ENCODE data around the gene MRFAP1L1.

MRFAP1L1 gene

DNA sequence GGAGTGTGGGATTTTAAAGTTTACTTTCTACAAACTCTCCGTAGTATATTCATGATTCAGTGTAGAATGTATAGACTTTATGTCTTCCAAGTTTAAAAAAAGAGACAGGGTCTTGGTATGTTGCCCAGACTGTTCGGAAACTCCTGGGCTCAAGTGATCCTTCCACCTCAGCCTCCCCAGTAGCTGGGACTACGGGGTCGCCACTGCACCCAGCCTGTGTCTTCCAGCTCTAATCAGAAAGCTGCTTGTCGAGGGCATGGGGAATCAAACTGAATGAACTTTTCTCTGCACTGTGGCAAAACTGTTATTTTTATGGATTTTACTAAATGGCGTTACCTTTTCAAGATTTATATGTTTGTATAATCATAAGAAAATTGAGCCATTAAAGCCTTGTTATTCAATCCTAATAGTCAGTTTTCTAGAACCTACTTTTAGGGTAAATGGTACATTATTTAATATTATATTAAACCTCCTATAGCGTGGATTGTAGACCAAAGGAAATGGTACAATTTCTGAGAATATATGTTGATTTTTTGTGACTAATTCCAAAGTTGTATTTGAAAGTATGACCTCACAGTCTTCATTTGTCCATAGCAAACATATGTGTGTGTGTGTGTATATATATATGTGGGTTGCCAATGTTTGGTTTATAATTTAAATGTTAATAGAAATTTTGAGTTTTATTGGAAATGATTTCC lies 7.4 kb upstream of the MRFAP1L1 start:
- no peak for DNase-seq (ENCODE audit: low read depth in 2 of 2, low spot score in 1 of 2)

DNA sequence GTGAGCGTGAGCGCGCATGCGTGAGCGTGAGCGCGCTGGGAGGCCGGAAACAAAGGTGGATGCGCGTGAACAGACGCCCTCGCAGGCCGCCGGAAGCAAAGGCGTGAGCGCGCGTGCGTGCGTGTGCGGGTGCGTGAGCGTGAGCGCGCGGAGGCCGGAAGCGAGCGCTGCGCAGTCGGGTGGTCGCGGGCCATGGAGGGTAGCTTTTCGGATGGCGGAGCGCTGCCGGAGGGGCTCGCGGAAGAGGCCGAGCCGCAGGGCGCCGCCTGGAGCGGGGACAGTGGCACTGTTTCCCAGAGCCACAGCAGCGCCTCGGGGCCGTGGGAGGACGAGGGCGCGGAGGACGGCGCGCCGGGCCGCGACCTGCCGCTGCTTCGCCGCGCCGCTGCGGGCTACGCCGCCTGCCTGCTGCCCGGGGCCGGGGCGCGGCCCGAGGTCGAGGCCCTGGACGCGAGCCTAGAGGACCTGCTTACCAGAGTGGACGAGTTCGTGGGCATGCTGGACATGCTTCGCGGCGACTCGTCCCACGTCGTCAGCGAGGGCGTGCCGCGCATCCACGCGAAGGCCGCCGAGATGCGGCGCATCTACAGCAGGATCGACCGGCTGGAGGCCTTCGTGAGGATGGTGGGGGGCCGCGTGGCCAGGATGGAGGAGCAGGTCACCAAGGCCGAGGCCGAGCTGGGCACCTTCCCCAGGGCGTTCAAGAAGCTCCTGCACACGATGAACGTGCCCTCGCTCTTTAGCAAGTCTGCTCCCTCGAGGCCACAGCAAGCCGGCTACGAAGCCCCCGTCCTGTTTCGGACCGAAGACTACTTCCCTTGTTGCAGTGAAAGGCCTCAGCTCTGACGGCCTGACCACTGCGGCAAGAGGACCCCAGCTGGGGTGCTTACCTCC lies 6.6 kb upstream of the MRFAP1L1 start, which contains the start of gene BLOC1S4:
TSS of gene BLOC1S4 (plus strand) at position 157 of the 894 bp plus-strand sequence. CDS start at position 193, 36 bp downstream.
- peak; percentile 62 to 77 for DNase-seq (ENCODE audit: low read depth in 2 of 2, low spot score in 1 of 2)

DNA sequence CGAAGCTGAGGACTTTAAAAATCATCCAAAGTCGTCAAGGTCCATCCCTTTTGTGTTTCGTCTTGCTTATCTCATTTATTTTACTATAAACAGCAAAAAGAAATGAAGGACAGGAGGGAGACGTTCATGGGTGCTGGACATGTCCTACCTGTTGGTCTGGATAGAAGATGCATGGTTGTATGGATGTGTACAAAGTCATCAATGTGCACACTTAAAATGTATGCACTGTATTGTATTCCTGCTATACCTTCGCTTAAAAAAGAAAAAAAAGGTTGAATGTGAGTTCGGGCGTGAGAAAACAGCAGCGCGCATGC lies 6.0 kb upstream of the MRFAP1L1 start:
- no peak for DNase-seq (ENCODE audit: low read depth in 2 of 2, low spot score in 1 of 2)

DNA sequence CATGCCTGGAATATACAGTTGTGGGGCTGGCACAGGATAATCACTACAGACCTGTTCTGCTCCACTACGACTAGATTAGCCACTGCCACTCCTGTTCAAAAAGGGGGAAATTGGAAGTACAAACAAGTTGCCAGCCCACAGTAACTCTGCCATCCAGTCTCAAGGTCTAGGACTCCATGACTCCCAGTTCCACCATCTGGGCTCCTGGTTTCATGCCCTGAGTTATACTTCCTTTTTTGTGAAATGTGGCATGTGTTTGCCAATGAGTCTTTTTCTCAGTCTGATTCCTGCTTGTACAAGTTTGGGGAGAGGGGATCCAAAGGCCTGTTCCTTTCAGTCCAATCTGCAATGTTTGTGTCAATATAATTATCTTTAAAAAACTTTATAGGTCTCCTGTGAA lies 5.3 kb upstream of the MRFAP1L1 start:
- DNase-seq (ENCODE audit: low read depth in 2 of 2, low spot score in 1 of 2), result no peak

DNA sequence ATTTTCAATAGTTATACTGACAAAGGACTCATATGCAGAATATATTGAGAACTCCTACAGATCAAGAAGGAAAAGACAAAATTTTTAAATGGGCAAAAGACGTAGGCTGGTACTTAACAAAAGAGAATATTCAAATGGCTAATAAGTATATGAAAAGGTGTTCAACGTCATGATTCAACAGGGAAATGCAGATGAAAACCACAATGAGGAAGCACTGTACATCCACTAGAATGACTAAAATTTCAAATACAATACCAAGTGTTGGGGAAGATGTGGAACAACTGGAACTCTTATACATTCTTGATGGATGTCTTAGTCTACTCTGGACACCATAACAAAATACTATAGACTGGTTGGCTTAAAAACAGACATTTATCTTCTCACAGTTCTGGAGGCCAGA lies 1.3 kb upstream of the MRFAP1L1 start:
- DNase-seq (ENCODE audit: low read depth in 2 of 2, low spot score in 1 of 2), result no peak

DNA sequence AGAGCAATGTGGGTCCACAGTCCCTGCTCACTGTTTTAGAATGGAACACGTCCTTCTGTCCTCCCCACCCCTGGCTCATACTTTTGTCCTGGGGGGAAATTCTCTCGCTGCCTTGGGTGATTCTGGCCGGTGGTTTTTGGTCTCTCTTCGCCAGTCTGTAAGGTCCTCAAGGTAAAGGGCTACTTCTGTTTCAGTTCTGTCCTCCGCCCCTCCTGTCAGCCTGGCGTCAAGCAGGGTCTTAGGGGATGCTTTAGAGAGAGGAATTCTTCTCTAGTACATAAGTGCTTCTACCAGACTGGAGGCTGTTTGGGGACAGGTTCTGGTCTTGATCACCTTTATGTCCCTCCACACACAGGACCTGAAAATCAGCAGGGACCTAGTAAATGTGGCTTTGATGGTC lies 617 bp upstream of the MRFAP1L1 start:
- no peak for DNase-seq (ENCODE audit: low read depth in 2 of 2, low spot score in 1 of 2)

DNA sequence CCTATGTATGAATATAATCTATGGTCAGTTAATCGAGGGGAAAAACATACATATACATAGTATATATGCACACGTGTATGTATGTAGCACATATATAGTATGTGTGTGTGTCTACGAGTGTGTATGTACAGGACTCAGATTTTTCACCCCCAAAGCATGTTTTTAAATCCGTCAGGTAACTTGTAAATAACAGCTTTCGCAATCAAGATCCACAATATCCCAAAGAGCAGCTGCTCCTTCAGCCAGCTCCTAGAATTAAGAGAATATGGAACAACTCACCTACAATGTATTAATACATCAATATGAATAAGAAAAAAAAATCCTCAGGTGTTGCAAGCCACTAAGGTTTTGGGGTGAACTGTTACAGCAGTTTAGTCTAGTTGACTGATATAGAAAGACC lies 3.5 kb downstream of the MRFAP1L1 start:
- no peak for DNase-seq (ENCODE audit: low read depth in 2 of 2, low spot score in 1 of 2)

DNA sequence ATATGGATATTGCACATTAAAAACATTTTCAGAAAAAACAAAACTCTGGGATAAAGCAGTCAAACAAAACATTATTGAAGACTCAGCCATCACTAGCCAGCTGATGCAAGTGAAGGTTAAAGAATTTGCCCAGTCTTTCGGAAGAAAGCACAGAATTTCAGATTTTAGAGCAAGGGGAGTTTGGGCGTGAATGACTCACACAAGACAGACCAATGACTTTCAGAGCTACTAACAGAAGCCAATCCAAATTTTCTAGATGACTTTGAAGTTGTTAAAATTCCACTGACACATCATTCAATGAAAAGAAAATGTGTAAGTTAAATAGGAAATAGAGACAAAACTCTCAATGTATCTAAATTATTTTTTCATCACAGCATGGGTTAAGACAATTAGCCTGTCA lies 4.0 kb downstream of the MRFAP1L1 start:
- DNase-seq (ENCODE audit: low read depth in 2 of 2, low spot score in 1 of 2), result no peak

DNA sequence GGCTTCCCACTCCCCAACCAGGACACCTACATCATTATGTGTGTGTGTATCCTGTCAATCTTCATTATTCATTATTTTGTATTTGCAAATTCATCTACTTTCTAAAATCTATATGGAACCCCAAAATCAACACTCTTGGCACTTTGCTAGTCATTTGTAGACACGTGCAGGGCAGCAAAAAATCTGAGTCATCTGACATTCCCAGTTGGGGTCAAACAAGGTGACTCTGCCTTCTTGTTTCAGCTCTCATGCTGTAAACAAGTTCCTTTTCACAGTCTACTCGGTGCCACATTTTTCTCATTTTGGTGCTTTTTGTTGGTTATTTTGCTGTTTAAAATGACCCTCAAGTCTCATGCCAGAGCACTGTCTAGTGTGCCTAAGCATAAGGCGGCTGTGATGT lies 5.9 kb downstream of the MRFAP1L1 start:
- DNase-seq (ENCODE audit: low read depth in 2 of 2, low spot score in 1 of 2), result no peak

DNA sequence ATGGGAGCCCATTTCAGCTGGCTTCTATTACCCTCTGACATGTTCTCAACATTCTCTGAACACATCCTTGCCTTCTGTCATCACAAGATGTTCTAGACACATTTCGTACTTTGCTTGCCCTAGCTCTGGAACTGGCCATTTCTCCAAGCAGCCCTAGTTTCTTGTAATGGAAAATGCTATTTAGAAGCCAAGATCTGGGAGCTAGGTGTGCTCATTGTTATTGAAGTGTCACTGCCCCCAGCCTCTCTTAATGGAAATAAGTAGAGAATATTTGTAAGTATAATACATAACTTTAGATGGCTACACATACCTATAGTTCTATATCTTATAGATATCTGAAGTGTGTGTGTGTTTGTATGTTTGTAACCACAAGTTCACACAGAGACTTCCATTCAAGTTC lies 6.9 kb downstream of the MRFAP1L1 start:
- DNase-seq (ENCODE audit: low read depth in 2 of 2, low spot score in 1 of 2), result no peak

DNA sequence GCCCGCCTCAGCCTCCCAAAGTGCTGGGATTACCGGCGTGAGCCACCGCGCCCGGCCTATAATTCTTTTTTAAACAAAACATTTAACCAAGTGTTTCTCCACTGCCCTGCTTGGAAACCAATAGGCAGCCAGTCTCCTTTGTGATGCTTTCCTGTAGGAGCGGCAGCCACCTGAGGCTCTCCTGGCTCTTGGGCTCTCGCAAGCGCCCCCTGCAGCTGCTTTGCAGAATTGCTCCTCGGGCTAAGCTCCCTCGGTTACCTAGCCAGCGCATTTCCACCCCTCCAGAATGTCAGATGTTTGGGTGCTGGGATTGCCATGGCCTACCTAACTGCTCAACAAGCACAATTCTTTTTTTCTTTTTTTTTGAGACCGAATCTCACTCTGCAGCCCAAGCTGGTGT lies 8.3 kb downstream of the MRFAP1L1 start:
- DNase-seq (ENCODE audit: low read depth in 2 of 2, low spot score in 1 of 2), result no peak

DNA sequence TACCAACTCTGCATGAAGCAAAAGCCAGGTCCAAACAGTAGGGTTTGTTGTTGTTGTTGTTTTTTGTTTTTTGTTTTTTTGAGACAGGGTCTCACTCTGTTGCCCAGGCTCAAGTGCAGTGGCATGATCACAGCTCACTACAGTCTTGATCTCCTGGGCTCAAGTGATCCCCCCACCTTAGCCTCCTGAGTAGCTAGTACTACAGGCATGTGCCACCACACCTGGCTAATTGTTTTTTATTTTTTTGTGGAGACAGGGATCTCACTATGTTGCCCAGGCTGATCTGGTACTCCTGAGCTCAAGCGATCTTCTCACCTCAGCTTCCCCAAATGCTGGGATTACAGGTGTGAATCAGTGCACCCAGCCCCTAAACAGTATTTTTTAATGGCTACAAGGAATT lies 9.8 kb downstream of the MRFAP1L1 start:
- no peak for DNase-seq (ENCODE audit: low read depth in 2 of 2, low spot score in 1 of 2)

DNA sequence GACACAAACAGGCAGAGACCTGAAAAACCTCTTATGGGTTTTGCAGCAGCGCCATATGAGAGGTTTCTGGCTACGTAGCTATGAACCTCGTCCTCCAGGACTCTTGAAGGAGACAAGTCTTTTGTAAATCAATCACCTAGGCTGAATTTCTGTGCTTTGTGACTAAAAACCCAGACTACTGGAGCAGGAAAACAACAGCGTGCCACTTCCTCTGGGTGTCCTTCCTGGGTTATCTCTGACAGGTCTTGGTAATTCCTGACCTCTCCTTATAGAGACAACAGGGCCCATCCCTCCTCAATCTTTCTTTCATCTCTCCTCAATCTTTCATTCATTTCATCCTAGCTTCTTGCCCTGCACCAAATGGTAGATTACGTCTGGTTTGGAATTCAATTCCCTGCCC lies 10.3 kb downstream of the MRFAP1L1 start:
- no peak for DNase-seq (ENCODE audit: low read depth in 2 of 2, low spot score in 1 of 2)

DNA sequence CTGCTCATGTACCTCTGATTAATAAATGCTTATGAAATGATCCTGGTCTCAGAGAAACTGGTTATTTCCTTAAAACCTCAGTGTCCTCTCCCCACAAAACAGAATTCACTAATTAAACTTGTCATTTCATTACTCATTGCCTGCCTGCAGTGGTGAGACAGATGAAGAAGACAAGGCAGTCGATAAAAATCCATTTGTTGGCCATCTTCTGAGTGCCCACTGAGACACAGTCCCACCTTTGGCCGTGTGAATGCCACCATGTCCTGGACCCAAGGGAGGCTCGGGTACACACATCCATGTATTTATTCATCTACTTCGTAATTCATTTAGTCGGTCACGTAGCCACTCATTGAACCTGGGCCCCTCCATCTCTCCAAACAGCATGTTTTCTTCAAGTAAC lies 12.5 kb downstream of the MRFAP1L1 start:
- DNase-seq (ENCODE audit: low read depth in 2 of 2, low spot score in 1 of 2), result no peak

DNA sequence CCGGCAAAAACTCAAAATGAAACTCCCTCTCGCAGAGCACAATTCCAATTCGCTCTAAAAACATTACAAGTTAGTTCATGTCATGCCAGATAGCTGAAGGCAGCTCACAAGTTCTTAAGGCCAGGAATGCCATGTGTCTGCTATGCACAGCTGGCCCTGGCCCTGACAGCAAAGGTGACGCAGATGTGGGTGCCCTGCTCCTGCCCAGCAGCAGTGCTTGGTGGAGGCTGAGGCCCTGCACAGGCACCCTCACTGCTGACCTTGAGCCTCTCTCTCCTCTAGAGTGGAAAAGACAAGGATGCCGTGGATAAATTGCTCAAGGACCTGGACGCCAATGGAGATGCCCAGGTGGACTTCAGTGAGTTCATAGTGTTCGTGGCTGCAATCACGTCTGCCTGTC lies 13.1 kb downstream of the MRFAP1L1 start:
- DNase-seq (ENCODE audit: low read depth in 2 of 2, low spot score in 1 of 2), result no peak

DNA sequence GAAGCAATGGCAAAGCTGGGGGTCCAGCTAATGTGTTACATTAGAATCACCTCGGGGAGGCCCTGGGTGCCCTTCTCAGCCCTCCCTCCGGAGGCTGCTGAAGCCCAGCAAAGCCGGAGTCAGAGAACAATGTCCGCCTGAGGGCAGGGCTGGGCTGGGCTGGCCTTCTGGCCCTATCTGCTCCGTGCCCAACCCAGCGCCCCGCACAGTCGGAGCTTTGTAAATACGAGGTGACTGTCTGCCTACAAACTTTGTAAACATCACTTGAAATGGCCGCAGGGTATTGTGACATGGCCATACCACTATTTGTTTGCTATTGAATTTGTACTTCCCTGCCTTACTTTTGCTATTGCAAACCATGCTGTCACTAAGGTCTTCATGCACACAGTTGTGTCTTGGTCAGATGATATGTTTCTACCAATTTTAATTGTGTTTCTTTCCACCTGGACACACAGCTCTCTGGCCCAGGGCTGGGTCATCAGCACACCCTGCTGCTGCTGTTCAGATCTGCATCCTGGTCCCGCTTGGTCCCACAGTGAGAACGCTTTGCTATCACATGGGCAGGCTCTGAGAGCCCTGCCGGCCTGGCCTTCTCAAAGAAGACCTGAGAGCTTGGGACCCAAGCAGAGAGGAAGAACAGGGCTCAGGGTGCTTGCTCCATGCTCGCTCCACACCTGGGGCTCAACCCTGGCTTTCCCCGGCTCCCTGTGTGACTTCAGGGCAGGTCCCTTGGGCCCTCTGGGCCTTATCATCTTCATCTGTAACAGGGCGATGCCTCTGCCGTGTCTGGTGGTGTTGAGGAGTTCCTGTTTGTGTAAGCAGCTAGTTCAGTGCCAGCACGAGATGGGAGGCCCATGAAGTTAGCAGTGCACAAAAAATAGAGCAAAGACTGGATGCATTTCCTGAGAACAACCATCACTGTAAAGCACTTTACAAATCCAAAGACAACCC lies 13.7 kb downstream of the MRFAP1L1 start:
- no peak for DNase-seq (ENCODE audit: low read depth in 2 of 2, low spot score in 1 of 2)

DNA sequence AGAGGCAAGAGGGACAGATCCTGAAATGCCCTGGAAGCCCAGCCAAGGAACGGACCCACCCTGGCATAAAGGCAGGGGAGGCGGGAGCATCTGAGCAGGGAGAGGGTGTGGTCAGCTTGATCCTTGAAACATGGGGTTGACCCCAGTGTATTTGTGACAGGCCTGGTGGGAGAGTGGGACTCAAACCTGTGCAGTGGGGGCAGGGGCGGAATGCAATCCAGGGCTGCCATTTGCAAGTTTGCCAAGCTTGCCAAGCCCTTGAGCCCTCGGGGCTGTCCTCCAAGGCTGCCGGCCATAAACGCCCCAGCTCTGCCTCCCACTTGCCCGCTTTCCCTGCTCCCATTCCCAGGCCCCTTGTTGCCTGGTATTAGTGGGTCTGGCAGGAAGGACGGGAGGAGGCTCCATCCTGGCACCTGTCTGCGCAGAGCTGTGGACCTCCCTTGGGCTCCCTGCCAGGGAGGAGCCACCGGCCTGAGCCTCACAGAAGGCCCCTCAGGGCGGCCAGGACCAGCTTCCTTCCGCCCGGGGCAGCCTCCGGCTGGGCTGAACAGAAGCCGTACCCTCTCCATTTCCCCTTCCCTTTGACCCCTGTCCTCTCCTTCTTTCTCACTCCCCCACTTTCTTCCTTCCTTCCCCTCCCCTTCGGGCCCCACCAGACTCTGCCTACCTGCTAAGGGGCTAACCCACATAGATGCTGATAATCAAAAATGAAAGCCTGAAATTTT lies 15.3 kb downstream of the MRFAP1L1 start:
- DNase-seq (ENCODE audit: low read depth in 2 of 2, low spot score in 1 of 2), result no peak

DNA sequence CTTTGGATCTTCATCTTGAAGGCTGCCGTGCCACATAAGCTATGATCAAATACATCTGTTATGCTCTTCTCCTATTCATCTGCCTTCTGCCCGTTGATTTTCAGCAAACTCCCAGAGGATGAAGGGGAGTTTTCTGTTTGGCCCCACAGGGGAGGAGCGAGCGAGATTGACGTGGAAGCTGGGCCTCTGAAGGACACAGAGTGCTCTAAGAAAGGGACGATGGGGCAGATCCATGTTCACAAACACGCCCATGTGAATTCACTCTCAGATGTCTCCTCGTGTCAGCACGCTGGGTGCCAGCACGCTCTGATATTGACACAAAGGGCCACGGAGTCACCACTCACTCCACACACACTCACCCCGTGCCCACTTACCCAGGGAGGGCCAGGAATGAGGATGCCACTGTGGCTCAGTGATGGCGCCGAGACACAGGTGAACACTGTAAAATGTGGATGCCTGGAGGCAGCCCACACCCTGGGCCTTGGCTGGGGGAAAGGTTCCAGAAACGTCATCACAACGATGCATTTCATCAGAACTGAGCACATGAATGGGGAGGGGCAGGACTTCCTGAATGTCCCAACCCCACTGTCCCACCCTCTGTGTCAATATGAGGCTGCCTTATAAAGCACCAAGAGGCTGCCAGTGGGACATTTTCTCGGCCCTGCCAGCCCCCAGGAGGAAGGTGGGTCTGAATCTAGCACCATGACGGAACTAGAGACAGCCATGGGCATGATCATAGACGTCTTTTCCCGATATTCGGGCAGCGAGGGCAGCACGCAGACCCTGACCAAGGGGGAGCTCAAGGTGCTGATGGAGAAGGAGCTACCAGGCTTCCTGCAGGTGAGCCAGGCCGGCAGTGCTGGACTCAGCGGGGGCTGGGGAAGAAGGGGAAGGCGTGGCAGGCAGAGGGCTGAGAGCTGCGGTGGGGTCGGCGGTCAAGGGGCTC lies 16.2 kb downstream of the MRFAP1L1 start, which contains the start of gene S100P:
TSS of gene S100P (plus strand) at position 648 of the 946 bp plus-strand sequence. CDS start at position 703, 55 bp downstream.
- DNase-seq (ENCODE audit: low read depth in 2 of 2, low spot score in 1 of 2), result no peak

DNA sequence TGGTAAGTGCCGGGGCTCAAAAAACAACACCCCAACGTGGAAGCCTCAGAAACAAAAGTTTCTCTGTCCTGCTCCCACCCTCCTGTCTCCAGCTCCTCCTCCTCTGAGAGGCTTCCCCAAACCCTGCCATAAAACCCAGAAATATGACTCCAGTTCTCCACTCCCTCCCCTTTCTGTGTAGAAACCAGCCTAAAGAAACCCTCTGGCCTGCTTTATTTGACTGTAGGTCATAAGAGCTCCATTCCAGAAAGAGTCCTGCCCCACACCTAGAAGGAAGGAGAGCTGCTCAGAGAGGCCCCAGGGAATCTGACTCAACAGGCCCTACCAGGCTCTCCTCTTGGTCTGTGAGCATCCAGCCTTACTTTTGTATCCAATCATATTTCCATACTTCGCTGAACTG lies 16.9 kb downstream of the MRFAP1L1 start:
- DNase-seq (ENCODE audit: low read depth in 2 of 2, low spot score in 1 of 2), result no peak

DNA sequence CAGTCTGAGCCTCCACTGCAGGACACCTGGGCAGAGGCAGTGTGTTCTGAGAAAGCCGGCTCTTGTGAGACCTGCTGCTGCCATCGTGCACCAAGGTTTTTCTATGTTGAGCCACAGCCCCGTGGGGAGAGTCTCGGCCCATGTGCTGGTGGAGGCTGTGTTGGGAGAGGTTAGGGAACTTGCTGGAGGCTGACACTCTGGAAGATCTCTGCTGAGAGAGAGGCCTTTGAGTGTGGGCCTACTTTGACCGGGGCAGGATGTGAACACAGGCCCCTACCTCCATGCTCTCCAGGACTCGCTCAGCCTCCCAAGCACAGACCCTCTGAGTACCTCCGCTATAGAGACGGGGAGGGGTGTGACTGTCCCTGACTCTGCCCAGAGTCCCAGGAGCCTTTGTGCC lies 17.3 kb downstream of the MRFAP1L1 start:
- no peak for DNase-seq (ENCODE audit: low read depth in 2 of 2, low spot score in 1 of 2)
